NCI-H524 treated with DMSO at 0.1 percent for 48 hours (cell line): ENCODE results near the gene SELENON.

Experiments
- DNase-seq: peaks from one replicate; lab custom pipeline; 2025; lab: John Stamatoyannopoulos, UW

SELENON gene

DNA sequence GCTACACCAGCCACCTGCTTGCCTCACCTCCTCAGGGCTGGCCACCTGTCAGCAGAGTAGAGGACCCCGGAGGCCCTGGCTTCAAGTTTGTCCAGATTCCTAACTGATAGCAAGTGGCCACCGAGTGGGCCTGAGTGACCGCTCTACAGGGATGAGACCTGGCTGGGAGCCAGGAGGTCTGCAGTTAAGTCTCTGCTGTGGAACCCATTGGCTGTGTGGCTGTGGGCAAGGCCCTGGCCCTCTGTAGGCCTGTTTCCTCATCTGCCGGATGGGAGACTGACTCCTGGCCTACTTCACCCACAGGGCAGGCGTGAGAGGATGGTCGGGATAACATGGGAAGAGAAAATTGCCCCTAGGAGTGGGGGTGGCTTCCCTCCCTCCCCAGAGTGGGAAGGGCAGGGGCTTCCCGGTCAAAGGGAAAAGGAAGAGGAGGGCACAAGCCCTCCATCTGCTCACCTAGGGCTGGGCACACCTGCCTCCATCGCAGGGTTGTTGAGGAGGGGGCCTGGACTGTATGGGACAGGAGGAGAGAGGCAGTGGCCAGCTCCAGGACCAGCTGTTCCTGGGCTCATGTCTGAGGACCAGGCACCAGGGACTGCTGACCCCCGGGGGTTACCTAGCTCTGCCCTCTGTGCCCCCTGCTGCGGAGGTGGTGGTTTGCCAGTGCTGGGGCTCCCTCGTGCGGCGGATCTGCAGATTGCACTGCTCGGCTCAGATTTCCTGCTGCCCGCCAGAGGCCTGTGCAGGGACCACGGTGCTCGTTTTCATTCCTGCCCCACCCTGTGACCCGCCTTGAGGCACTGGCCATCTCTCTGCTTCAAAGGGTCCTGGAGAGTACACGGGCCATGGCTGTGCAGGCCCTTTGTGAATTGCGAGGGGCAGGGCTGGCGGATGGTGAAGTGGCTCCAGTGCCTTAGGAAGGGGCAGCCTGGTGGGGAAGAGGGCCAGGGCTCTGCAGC lies 10.6 kb downstream of the SELENON start:
- DNase-seq, result no peak

GRCh38 chr1:25811384-25812082 lies 11.5 kb downstream of the SELENON start:
- no peak for DNase-seq

GRCh38 chr1:25813071-25813733 lies 13.2 kb downstream of the SELENON start:
- no peak for DNase-seq

- no peak for DNase-seq
These were observed 13.9 kb downstream of the SELENON start for GRCh38 chr1:25813734-25814471.

DNA sequence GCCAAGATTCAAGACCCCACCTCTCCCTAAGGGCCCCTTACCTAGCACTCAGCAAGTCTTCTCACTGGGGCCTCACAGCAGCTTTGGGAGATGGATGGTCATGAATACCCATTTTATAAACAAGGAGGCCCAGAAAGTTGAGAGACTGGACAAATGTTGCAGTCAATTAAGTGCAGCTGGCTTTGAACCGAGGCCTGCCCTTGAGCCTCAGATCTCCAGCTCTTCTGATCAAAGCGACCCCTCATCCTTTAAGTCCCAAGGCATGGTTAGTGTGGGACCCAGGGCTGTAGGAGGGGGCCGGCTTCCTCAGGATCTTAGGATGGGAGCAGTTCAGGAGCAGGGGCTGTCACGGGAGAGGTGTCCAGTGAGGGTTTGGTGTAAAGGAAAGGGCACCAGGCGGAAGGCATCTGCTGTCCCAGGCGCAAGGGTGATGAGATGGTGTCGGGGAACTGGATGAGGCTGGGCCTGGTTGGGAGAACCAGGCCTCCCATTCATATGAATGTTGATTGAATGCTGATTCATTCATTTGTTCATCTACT lies 14.6 kb downstream of the SELENON start:
- DNase-seq, result no peak

GRCh38 chr1:25815208-25816111 lies 15.5 kb downstream of the SELENON start:
- DNase-seq, result no peak

DNA sequence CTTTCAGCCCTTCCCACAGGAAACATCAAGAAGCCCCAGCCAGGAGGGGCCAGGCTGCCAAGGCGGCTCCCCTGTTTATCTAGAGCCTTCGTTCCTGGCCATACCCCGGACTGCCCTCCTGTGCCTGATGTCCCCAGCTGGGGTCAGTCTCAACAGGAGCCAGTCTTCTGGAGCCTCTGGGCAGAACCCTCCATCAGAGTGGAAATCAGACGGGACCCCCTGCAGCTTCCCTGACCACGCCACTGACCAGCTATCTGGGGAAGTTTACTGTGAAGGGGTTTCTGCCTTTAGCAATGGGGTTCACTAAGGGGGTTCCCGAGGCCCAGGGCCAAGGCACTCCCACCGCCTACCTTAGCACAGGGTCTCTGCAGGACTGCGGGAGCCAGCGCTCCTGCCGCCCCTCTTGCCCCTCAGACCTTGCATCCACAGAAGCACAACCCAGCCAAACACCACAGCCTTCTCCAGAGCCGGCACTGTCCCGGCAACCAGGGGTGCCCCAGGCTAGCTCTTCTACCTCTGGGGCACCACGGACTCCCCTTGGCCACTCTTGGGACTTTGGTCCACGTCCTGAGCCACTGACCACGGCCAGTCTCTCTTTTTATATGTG lies 16.2 kb downstream of the SELENON start:
- DNase-seq, result no peak

- DNase-seq, result no peak
These were observed 18.0 kb downstream of the SELENON start for GRCh38 chr1:25817840-25818501.

DNA sequence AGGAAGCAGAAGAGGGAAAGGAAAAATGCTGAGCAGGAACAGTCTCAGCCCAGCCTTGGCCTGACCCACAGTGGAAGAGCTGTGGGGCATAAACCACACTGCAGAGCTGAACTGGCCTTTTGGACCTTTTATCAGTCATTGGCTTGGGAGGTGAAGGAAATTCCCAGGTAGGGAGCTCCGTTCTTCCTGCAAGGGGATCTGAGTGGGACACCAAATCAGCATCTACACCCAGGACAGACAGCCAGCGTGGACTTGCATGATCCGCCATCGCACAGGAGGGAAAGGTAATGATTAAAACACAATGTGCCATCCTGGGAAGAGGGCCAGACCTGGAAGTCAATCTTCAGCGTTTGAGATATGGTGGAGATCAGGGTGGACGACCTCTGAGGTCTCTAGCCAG lies 18.6 kb downstream of the SELENON start:
- DNase-seq, result no peak

DNA sequence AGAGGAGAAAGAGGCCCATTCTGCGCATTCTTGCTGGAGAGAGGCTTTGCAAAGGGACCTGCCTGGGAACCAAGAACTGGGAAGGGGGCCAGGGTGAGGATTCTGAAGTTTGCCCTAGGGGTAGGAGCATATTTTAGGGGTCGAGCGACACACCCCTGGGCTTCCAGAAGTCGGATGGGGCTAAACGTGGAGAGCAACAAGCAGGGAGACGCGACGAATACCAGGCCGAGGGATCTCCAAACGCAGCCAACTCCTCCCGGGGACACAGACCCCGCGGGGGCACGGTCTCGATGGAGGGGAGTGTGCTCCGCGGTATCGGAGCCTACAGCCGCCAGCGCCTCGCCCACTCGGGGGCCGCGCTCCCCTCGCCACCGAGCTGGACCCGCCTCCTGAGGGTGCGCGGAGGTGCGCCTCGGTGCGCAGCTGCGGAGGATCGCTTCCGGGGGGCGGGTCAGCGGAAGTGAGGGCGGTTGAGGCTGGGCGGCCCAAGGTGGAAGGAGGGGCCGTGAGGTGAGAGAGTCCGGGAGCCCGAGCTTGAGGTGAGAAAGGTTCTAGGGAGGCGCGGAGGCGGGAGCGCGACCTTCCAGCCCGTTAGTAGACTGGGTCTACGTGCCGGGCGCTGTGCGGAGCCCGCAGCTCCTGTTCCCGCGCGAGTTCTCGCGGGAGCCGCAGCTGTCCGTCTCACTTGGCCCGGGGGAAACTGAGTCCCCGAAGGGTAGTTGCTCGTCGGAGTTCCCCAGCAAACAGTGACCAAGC lies 19.7 kb downstream of the SELENON start, which contains the start of gene MTFR1L:
MTFR1L (plus strand) TSS at position 464 of the 756 bp plus-strand sequence. CDS start 3,151 bp downstream, outside the sequence.
- no peak for DNase-seq

DNA sequence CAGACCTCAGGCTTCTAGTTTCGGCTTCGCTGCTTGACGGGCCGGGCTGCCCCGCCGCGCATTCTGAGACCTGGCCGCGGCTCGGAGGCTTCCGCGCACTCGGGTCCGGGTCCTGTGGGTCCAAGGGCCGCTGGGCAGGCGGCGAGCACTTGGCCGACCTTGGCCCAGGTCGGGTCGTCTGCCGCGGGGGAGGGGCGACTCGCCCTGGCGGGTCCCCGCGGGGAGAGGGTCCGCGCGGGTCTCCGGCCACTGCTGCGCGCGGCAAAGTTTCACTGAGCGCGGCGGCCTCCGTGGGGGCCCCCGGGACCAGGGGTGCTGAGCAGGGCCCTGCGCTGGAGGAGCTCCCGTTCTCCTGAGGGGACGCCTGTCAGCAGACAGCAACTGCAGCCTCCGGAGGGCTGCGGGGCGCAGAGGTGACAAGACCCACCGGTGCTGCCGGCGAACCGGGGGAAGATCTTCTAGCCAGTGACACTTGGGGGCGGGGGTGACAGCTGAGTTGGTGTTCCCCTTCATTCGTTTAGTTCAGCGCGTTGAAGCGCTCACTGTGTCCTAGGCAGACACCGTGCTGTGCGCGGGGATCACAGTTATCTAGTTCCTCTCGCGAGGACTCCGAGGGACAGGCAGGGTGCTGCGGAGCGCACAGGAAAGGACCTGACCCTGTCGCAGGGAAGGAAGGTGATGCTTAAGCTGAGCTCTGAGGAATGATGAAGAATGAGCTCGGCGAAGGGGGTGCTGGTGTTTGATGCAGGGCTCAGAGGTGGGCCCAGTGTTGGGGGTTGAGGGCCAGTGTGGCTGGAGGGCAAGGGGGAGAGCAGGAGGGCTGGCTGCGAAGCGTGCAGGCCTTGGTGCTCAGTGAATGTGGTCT lies 20.5 kb downstream of the SELENON start:
- DNase-seq, result no peak

- no peak for DNase-seq
These were observed 21.1 kb downstream of the SELENON start for GRCh38 chr1:25821112-25821476.

DNA sequence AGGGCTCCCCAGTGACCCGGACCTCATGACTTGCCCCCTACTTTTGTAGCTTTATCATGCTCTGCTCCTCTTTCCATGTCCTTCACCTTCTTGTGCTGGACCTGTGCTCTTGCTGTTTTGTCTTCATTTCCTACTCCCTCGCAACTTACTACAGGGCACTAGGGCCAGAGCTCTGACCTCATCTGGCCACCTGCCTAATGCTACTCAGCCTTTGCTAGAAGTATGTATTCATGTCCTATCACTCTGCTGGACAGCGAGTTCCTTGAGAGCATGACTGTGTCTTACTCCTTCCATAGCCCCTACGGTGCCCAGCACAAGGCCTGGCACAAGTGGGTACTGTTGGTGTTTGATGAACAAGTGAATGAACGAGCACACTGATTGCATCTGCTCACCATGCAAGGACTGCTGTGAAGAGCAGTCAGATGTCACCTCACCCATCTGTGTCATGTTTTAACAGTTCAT lies 21.7 kb downstream of the SELENON start:
- DNase-seq, result no peak

- no peak for DNase-seq
These were observed 25.6 kb downstream of the SELENON start for GRCh38 chr1:25825605-25826004.

DNA sequence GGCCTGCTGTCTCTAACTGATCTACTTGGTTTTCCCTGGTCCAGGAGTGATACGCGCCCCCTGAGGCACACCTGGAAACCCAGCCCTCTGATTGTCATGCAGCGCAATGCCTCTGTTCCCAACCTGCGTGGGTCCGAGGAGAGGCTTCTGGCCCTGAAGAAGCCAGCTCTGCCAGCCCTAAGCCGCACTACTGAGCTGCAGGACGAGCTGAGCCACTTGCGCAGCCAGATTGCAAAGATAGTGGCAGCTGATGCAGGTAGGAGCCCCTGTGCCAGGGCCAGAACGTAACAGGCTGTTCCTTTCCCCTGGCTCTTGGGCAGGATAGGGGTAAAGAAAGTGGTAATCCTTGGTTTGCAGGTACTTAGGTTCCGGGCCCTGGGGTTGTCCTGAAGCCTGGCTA lies 26.6 kb downstream of the SELENON start:
- no peak for DNase-seq

GRCh38 chr1:25828491-25828890 lies 28.5 kb downstream of the SELENON start:
- DNase-seq, result no peak

DNA sequence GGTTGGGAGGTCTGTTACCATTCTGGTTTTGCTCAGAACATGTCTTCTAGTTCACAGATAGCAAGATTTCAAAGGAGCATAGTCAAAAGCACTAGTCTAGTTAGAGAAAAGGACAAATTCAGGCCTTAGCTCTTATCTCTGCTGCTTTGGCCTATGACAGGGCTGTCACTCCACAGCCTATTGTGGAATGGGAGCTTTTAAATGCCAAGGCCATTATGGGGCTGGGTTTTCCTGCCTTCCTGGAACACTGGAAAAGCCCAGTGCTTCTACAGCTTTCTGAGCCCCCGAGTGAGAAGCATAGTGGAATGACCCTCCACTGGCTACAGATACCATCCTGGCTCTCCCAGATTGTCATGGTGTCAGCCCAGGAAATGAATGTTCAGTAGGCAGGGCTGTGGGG lies 29.1 kb downstream of the SELENON start:
- no peak for DNase-seq
